Right kidney (tissue), 1 donor: ENCODE results near the gene B4GALT1.
A peak's percentile ranks its signal among the peaks of the same experiment; 100 is the strongest.

Source experiments
- DNase-seq: peaks from one replicate; pipeline ENCODE4 v3.0.0-alpha.2; 2016

Gene B4GALT1

GRCh38 chr9:33140401-33141360, 26.5 kb downstream of the B4GALT1 start:
- no peak for DNase-seq

- DNase-seq: peak; percentile 63
Observed at GRCh38 chr9:33139421-33140228, 27.5 kb downstream of the B4GALT1 start.

DNA sequence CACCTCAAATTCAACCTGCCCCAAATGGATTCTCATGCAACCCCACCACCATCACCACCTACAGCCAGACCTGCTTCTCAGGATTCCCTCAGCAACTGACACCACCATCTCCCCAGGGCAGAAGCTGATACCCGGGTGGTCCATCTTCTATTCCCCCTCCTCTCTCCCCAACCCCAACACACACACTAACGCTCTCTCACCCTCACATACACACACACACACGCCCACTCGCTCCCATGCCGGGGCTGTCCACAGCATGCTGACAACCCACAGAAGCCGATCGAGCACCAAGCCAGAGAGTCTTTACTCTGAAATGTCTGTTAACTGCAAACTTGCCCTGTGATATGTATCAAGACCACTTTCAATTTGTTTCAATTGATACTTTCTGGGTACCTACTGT, 28.4 kb downstream of the B4GALT1 start:
- no peak for DNase-seq

- no peak for DNase-seq
Observed at GRCh38 chr9:33137781-33138264, 29.3 kb downstream of the B4GALT1 start.

- no peak for DNase-seq
Observed at GRCh38 chr9:33136721-33137670, 30.1 kb downstream of the B4GALT1 start.

DNA sequence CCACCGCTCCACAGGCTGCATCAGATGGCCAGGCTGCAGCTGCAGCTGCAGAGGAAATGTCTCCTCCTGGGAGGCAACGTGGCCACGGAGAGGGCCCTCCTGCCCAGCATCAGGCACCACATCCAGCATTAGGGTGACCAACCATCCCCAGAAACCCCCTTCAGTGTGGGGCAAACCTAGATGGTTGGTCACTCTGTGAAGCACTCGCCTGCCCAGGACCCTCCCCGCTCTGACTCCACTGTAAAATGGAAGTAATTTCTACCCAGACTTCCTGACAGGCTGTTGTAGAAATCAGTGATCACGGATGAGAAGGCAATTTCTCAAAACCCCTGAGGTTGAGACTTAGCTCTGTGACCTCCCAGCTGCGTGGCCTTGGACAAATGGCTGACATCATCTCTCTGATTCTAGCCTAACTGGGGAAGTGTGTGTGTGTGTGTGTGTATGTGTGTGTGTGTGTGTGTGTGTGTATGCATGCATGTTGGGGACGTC, 31.6 kb downstream of the B4GALT1 start:
- no peak for DNase-seq

DNA sequence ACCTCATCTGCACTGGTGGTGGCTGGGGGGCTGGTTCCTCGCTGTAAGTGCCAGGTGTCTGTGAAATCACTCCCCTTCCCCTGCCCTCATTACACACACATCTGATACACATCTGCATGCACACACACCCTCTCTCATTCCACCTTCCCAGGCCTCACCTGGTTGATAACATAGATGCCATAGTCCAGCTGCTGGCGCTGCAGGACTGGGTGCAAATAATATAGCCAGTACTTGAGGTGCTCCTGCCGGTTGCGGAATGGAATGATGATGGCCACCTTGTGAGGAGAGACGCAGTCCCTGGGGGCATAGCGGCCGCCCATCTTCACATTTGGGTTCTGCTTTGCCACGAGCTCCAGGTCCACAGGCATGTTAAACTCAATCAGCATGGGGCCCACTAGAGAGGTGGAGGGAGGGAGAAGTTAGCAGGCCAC, 32.1 kb downstream of the B4GALT1 start:
- no peak for DNase-seq

DNA sequence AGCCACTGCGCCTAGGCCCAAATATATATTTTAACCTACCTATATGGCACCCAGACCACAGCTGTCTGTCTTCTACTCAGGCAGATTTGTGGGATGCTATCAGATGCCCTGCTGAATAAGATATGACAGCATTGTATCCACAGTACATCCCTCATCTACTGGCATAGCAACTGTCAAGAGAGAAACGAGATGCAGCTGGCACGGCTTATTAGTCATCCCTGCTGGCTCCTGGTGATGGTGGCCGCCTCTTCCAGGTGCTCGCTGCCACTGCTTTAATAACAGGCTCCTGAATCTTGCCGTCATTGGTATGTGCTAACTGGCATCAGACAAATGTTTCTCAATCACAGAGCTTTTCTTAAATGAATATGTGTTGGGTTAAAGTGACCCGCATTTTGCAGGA, 34.0 kb downstream of the B4GALT1 start:
- no peak for DNase-seq

DNA sequence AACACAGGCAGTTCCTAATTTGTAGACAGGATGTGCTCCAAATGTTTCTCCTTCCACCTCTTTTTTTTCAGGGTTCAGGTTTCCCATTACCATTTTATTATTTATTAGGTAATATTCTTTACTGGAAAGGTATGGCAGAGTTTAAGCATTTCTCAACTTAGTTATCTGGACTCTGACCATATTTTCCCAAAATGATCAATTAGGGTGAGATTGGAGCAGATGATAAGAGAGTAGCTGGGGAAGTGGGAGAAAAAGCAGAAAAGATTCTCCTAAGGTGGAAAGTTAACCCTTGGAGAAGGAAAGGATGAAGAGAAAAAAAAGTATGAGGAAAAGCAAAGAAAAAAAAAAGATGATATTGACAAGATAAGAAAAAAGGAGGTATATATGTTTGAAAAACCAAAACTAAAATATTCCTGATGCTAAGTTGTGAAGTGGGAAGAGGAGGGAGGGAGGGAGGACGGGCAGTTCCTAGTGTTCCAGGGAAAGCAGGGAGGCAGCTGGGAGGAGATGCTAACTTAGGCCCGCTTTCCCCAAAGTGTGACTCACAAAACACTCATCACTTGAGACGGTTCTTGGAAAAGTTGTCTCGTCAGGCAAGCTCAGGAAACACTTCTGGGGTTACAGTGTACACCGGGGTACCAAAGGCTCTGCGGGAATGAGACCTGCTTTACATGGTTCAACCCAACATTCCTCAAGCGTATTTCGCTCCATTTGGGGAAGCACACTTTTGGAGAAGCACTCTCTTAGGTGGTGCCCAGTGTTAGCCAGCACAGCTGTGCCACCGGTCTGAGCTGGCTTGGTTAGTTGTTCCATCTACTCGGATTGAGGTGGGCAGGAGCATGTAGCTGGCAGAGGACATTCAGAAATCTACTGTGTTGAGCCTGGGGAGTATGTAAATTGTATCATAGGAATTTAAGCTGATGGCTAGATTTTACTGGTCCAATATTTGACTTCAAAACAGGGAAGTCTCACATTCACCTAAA, 35.1 kb downstream of the B4GALT1 start:
- DNase-seq: no peak

- DNase-seq: no peak
Observed at GRCh38 chr9:33130961-33131789, 36.0 kb downstream of the B4GALT1 start.

GRCh38 chr9:33129886-33130881, 37.0 kb downstream of the B4GALT1 start:
- no peak for DNase-seq

DNA sequence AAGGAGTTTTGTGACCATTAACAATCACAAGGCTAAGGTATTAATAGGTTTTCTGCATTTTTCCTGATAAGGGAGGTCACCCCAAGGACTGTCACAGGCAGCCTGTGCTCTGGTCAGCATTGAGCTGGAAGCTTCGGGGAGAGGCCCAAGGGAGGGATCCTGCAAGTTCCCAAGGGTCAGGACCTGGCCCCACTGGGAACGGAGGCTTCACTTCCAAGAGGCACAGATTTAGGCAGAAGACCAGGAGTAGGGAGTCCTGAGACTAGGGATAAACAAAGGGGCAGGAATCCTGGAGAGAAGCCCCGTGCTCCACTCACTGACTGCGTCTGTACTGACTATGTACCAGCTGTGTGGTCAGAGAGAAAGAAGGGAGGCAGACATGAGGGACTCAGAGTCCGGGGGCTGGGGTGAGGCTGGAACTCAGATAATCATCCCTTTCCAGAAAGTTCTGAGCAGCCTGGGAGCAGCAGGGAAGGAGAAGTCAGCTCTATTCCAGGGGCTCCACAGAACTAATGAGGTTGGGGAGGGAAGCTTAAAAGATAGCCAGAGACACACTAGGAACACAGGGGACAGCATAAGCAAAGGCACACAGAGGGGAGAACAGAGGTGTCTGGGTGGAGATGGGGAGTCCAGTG, 37.8 kb downstream of the B4GALT1 start:
- no peak for DNase-seq

GRCh38 chr9:33128570-33128969, 38.6 kb downstream of the B4GALT1 start:
- DNase-seq: no peak

GRCh38 chr9:33127881-33128280, 39.3 kb downstream of the B4GALT1 start:
- no peak for DNase-seq

- no peak for DNase-seq
Observed at GRCh38 chr9:33125871-33126823, 41.0 kb downstream of the B4GALT1 start.

DNA sequence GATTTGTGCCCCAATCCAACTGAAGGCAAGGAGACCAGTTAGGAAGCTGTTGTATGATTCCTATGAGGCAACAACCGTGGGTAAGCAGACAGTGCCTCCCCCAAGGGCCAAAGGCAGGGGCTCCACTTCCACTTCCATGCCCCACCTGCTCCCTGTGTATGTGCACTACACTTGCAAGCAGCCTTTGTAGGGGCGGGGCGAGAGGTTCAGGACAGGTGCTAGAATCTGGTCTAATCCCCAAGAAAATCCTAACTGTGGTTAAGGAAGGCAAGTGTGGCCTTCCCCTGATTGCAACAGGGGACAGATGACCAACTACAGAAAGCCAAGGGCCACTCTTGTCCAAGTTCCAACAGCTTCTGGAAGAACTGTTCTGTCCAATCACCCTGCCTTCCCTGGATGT, 41.7 kb downstream of the B4GALT1 start:
- DNase-seq: no peak
